GM19438 (cell line): Measurements from ENCODE around the gene JARID2.

ENCODE experiments used
- ATAC-seq: cut with Tn5 transposase; IDR thresholded peaks from one replicate; pipeline ENCODE4 v1.9.1; 2021; ENCODE audit warnings: low read depth; ENCODE audit not compliant: unreplicated experiment

Gene JARID2

DNA sequence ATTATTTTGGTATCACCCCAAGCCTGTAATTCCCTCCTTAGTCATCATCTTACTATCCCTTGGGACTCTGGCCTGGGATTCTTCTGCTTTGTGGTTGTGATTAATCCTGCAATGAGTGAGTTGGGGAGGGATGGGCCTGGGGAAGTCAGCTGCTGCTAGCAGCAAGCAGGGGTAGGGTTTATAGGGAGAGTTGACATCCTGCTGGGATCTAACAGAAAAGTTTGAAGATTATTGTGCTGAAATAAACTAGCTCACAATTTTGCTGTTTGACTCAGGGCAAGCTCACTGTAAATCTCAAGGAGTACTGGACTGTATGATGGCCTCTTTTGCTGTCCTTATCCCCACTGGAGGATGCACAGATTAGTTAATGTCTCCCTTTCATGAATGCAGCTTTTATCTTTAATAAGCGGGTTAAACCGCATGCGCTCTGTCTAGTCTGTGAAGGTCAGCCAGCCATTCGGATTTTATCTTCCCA is 83.4 kb downstream of the JARID2 start:
- ATAC-seq: no peak

DNA sequence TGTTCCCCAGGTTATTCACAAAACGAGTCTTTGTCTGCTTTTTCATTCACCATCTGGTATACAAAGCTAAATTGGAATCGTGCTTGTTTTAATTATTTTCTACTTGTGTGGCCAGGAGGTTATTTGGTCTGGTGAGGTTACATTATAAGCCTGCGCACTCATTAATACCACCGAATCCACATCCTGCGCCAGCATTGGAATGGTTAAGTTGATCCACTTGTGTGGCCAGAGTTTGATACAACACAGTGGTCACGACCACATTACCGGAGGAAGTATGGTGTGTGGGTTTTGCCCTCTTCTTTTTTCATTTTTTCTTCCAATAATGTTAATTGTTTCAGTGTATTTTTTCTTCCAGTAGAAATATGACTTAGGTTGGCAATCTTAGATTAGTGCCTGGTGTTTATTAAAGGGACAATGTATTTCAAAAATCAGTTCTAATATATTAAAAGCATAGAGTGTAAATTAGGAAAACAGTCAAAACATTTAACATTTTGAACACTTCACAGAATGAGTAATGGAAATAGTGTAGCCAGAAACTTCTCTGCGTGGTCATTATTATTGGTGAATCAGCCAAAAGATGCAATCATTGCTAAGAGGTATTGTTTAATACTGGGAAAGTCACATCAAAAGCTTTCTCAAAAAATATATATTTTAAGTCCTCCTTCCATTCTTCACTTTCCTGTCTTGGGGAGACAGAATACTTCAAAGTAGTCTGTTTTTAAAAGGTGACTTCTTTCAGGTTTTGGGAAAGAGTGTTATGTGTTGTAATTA is 84.5 kb downstream of the JARID2 start:
- no peak for ATAC-seq

DNA sequence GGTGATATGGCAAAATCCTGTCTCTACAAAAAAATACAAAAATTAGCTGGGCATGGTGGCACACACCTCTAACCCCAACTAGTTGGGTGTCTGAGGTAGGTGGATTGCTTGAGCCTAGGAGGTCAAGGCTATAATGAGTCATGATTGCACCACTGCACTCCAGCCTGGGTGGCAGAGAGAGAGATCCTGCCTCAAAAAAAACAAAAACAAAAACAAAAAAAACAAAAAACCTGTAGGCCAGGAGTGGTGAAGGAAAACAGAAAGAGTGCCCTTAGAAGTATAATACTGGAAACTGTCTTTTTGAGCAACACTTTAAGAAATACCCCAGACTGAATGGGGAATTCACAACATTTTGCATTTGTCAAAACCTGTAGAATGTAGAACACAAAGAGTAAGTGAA is 85.3 kb downstream of the JARID2 start:
- ATAC-seq: no peak

- ATAC-seq: no peak
These were observed 85.9 kb downstream of the JARID2 start for GRCh38 chr6:15331629-15332251.

DNA sequence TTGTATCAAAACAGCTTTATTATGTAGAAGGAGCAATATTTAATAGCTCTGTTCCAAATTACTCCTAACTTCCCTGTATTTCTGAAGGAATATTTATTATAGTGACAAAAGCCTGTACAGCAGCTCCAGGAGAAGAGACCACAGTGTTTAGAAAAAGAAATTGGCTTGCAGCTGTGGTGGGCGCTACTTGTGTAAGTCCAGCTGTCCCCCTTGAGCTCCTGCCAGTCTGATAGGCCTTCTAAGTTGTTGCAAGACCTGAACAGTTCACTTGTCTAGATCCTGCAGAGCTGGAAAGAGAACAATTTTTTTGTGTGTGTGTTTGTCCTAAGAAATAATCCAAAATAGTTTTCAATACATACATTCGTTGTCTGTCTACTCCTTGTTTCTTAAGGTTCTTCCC is 86.6 kb downstream of the JARID2 start:
- no peak for ATAC-seq

DNA sequence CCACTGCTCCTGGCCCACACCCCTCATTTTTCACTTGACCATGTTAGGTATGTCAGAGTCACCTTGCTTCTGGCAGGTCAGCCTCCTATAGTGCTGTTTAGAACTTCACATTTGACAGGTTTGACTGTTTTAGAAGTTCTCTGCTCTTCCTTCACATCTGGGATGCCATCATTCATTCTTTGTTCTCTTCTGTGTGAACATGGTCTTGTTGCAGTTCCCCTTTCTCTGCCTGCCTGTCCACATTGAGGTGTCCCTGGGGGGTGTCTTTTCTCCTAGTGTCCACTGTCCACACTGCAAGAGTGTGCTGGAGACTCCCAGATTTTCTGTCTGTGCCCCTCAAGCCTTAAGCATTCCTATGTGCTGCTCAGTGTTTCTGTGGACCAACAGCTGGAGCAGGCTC is 89.5 kb downstream of the JARID2 start:
- ATAC-seq: no peak

DNA sequence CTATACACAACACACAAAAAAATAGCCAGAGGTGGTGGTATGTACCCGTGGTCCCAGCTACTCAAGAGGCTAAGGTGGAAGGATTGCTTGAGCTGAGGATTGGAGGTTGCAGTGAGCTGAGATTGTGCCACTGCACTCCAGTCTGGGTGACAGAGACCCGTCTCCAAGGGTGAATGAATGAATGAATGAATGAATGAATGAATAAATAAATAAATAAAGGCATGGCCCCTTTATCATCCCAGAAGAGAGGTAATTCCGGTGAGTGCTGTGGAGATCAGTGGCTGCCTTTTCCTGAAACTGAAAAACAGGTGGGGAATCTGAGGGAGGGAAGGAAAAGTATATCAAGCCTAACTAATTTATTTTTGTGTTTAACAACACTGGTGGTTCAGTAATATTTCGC is 90.0 kb downstream of the JARID2 start:
- no peak for ATAC-seq

DNA sequence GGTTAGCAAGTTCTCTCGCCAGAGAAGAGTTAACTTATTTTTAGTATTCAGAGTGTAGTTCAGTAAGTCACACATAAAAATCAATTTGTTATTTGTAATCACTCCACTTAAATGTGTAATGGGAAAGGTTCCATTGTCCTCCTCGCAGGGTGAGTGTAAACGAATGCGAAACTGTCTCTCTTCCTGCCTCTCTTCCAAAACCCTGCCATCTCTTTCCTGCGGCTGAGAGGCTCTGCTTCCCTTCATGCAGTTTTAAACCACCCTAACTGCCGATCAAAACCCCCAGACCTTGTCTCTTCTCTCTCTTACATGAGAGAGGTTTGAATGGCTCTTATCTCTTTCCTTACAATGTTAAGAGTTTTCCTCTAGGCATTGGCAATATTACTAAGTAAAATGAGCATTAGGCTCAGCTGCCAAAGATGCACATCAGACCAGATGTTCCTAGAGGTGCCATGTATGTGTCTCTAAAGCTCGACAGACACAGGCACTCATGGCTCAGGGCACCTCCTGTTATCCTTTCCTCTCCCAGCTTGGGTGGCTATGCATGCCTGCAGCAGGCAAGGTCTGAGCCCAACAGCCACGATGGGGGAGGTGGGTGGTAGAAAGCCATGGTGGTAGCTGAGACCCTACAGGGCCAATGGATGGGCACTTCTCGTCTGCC is 91.2 kb downstream of the JARID2 start:
- no peak for ATAC-seq

- ATAC-seq: no peak
These were observed 91.7 kb downstream of the JARID2 start for GRCh38 chr6:15337582-15337981.

DNA sequence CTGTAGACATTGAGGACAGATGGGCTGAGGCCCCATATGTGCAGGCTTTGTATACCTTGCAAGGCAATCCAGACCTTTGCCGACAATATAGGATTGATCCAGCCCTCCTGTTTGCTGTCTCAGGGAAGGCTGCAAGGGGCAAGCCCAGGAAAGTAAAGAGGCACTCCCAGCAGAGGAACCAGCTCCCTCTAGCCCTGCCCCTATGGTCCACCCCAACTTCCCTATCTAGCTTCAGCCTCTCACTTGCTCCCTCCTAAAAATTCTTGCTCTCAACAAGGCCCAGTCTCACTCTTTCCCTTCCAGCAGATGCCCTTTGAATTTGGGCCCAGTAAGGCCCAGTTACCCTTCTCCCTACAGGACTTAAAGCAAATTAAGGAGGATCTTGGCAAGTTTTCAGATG is 92.6 kb downstream of the JARID2 start:
- no peak for ATAC-seq

GRCh38 chr6:15339081-15339480 is 93.2 kb downstream of the JARID2 start:
- no peak for ATAC-seq

GRCh38 chr6:15340105-15340601 is 94.3 kb downstream of the JARID2 start:
- ATAC-seq: no peak

DNA sequence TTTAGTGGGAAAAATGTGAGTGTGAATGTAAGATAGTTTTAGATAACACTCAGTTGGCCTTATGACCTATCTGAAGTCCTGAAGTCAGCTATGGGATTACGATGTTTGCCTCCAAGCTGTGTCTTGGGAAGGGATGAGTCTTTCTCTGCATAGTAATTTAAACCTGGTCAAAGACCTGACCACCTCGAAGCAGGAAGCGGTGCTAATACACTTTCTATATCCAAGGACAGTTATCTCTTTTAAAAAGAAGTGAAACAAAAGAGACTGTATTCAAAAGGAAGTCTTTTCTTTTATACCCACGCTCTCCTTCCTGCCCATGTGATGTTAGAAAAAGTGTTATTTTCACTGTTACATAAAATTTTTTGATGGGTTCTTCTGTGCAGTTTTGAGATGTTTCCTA is 94.9 kb downstream of the JARID2 start:
- peak; percentile 68 for ATAC-seq

GRCh38 chr6:15341311-15342001 is 95.6 kb downstream of the JARID2 start:
- ATAC-seq: no peak

DNA sequence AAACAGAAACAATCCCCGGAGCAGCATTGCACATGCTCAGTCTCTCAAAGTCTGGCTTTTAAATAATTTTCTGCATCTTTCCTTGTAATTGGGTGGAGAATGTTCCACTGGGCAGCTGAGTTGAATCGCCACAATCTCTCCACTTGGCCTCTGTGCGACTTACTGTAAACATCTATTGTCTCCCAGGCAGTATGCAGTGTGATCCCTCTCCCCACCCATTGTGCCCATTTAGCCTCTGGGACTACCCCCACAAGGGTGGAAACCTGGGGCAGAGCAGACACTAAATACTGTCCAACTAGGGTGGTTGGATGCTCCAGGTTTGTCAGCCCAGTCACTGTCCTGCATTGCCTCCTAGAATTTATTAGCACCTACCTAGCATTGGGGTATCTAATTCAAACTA is 96.2 kb downstream of the JARID2 start:
- ATAC-seq: no peak

DNA sequence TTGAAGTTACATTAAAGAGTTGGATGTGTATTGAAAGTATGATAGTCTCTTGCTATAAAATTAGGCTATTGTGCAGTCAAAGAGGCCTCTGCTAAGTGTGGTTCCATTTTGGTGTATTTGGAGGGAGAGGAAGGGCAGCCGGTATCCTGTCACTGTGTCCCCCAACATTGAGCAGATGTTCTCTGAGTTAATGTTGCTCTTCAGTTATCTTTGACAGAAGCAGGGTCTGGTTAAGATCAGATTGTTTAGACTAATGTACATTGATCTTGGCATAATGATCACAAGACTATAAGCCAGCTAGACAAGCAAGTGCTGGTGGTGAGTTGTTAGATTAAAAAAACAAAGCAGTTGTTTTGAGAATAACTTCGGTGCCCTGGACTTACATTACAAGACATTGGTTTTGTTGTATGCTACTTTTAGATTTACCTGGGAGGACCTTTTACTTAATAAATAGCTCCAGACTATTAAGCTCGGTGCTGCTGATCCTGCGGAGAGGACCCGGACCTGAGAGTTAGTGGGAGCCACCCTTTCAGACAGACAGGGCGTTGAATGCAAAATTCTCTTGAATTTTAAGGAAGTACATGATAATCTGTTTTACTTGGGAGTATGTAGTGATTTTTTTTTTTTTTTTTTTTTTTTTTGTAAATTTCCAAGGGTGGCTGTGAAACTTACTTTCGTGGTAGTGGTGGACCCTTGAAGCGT is 97.8 kb downstream of the JARID2 start:
- ATAC-seq: no peak

DNA sequence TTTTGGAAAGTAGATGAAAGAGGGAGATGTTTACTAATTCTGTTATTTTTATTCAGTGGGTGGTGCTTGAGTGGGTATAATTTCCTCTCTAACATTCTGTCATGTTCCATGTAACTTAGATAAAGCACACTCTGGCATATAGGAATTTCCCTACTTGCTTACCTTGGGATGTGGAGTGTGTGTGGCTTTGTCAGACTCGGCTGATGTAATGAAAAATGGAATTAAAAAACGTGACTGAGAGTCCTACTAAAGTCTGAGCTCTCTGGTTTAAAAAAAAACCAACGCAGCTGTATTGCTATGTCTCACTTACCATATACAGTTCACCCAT is 98.3 kb downstream of the JARID2 start:
- ATAC-seq: no peak

DNA sequence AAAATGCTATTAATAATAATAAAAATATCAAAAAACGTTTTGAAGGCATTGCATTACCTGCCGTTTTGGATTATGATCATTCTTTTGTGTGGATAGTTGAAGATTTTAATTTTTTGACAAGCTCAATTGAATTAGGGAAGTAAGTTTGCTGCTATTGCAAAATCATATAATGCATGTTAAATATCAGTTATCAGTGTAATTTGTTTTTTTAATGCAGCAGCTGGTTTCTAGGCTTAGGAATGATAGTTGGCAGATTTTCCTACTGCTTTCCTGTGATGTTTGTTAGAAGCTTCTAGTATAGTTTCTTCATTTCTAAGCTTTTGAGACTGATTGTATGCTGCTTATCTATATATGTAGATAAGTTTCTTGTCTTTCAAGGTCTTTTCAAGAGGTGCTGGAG is 99.0 kb downstream of the JARID2 start:
- no peak for ATAC-seq

- ATAC-seq: no peak
These were observed 100.4 kb downstream of the JARID2 start for GRCh38 chr6:15346315-15346714.

DNA sequence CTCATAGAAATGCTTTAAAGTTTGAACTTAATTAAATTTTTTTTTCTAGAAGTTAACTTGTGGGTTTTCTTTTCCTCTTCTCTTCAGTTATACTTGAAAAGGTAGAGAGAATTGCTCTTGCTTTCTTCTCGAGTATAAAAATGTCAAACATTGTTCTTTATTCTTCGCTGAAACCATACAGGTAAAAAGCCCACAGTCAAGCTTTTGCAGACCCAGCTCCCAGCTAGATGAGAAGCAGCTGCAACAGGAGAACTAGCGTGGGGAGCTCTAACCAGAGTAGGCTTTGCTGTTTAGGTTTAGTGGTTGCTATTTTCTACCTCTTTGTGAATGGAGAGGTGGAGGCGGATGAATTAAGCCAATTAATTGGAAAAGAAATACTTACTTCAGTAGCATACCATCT is 102.7 kb downstream of the JARID2 start:
- no peak for ATAC-seq

GRCh38 chr6:15349379-15349778 is 103.5 kb downstream of the JARID2 start:
- ATAC-seq: no peak
